Lower leg skin (tissue), 3 donors: Measurements from ENCODE around the gene ATOH8.

ENCODE experiments used
- CTCF ChIP-seq, 3 donors: fragments of 450-650 bp; IDR thresholded peaks; one replicate each; pipeline ENCODE4 v1.5.1; 2016; ENCODE audit warnings: antibody characterized with exemption in 3 of 3, mild to moderate bottlenecking in 3 of 3, moderate library complexity in 2 of 3
- POLR2A ChIP-seq, 2 donors: fragments of 450-650 bp; IDR thresholded peaks; one replicate each; pipeline ENCODE4 v1.6.1; 2016 to 2017; ENCODE audit warnings: antibody characterized with exemption in 2 of 2, mild to moderate bottlenecking in 1 of 2, moderate library complexity in 1 of 2

- TF ChIP-seq POLR2A (IDR thresholded peaks at IDR 0.05) (no peak), CTCF (IDR thresholded peaks at IDR 0.05) (no peak)
Measured at GRCh38 chr2:85754313-85755095, 713 bp downstream of the ATOH8 start.
